ENCODE data around the gene LTBP2.

The LTBP2 gene

GRCh38 chr14:74610866-74611649 is 979 bp downstream of the LTBP2 start:
- no peak for DNase-seq

DNA sequence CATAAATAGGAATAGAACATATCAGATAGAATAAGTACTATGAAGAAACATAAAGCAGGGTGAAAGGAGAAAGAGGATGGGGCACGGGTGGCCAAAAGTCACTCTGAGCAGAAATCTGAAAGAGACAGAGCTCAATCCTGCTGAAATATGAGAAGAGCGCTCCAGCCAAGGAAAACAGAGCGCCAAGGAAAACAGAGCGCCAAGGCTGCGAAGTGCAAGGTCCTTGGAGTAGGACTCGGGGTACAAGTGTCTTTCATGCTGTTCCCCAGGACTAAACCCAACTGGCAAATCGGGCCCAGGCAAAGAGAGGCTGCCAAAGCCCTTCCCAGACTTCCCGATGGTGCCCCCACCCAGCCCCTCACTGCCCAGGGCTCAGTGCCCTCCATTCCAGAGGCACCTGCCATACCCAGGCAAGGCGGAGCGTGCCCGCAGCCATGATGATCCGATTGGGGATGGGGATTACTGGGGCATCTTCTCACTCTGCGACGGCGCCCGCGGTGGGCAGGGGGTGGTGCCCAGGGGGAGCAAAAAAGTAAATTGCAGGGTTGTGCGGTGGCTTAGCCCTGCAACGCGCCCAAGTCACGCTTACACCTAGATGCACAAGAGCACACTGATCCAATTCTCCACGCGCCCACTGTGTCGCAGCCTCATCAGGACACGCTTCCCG is 1.7 kb downstream of the LTBP2 start:
- no peak for DNase-seq

GRCh38 chr14:74609721-74610120 is 2.3 kb downstream of the LTBP2 start:
- DNase-seq, result no peak

DNA sequence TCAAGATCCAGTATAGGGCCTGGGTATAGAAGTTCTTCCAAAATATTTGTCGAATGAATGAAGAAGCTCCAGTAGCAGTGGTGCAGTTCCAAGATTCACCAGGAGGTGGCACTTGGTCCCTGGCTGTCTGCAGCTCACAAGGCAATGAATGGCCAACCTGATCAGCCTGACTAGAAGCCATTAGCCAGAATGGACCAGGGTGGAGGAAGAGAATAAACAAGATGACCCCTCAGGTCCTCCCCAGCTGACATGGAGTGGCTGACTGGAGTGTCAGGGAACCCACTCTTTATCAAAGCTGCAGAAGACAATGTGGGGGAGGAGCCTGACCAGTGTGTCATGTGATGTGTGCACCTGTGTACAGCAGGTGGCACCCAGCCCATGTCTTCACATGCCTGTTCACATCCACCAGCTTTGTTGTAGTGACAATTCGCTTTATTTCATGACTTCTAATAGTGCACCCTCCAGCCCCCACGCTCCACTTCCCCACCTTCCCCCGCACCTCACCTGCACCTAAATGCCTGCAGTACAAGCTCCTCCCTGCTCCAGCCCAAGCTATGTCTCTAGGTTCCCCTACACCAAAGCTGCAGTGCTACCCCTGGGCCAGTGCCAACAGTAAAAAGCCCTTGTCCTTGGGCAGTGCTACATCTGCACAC is 3.0 kb downstream of the LTBP2 start:
- DNase-seq, result peak; percentile 91 to 96

GRCh38 chr14:74606727-74607126 is 5.3 kb downstream of the LTBP2 start:
- no peak for DNase-seq

DNA sequence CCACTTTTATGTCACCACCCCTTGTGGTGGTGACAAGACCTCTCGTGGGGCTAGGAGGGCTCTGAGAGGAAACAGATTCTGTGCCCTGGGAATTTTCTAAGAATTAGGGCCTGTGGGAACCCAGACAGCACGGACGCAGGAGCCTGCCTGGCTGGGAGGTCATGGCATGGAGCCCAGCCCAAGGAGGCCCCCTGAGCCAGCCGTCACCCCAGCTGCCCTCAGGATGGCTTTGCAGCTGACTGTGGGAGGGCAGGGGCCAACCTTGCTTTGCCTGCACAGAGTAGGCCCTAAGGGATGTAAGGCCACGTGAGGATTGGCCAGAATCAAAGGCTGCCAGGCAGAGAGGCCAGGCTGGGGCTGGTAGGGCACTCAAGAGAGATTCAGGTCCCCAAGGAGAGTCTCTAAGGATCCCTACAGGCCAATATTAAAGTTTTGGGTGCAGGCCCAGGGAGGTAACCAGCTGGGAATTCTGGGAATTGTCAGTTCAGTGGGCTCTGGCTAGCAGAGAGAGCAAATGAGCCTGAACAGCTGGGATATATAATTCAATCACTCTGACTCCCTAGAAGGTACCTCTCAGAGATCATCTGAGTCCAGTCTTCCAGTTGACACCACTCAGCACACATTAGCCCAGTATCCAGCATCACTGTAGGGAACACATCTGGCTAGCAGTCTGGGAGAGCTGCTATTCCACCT is 6.4 kb downstream of the LTBP2 start:
- no peak for DNase-seq

GRCh38 chr14:74604911-74605310 is 7.1 kb downstream of the LTBP2 start:
- no peak for DNase-seq

DNA sequence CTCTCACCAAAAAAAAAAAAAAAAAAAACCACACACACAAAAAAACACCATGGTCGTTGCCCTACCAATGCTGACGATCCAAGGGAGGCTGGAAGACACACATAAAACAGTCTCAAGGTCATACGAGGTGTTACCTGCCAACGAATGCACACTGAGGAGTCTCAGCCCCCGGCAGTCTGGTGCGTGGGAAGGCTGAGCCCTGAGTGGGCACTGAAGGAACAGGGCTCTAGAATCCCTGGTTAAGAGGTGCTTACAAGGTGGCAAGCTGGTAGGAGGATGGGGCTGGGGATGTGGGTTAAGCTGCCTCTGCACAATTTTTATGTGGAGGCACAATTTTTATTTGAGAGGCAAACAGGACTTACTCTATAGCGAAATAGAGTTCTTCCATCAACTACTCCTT is 7.9 kb downstream of the LTBP2 start:
- no peak for DNase-seq

DNA sequence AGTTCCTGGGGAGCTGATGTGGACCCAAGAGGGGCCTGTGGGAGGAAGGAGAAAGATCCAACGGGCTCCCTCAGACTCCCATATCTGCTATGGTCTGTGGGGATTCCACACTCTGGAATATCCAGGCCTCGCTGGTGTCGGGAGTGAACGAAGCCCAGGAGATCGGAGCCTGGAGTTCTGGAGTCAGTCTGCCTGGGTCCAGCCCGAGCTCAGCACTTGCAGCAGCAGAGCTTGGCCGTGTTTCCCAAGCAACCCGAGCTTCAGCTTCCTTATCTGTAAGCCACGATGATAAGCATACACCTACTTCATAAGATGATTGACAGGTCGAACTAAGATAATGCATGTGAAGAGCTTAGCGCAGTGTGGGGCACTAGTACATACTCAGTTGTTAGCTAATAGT is 10.1 kb downstream of the LTBP2 start:
- DNase-seq, result no peak

DNA sequence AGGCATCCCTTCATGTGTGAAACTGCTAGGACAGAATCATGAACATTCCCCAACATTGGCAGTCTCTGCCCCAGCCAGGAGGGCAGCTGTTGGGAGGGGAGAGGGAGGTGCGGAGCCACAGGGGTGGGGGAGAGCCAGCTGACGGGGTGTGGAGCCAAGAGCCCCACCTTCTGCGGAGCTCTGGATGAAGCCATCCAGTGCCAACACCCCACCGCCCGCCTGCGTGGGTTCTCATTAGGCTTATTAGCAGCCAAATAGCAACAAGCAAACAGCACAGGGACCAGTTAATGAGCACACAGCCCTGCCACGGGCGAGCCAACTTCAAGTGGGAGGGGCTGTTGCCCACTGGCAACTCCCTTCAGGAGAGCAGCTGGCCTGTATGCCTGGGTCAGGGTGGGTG is 12.1 kb downstream of the LTBP2 start:
- no peak for DNase-seq

GRCh38 chr14:74599321-74599761 is 12.7 kb downstream of the LTBP2 start:
- no peak for DNase-seq

- no peak for DNase-seq
These were observed 15.1 kb downstream of the LTBP2 start for GRCh38 chr14:74596741-74597450.

DNA sequence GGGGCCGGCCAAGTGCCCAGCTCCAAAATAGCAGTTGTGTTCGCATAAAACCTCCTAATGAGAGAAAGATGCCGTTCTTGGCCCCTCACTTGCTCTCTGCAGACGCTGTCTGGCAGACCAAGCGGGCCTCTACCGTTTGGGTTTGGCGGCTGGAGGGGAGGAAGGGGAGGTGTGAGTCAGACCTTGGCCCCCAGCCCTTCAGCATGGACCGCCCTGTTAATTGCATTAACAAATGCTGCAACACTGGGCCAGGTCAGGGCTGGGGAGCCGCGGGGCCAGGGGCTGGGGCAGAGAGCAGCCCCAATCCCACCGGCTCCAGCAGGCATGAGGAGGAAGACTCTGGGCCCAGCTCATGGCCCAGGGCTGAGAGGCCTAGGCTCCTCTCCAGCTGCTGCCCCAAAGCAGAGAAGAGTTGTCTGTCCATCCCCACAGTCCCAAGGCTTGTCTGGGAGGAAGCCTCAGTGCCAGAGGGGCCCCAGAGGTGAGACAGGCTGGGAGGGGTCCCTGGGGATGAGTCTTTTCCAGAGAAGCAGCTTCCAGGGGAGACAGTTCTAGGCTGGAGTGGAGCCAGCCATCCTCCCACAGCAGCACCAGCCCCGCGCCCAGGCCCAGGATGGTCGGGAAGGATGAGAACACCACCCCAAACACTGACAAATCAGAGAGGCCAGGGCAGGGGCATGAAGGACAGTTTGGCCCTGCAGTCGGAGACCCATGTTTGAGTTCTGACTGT is 16.9 kb downstream of the LTBP2 start:
- DNase-seq, result no peak

- DNase-seq, result no peak
These were observed 17.4 kb downstream of the LTBP2 start for GRCh38 chr14:74594606-74595005.

DNA sequence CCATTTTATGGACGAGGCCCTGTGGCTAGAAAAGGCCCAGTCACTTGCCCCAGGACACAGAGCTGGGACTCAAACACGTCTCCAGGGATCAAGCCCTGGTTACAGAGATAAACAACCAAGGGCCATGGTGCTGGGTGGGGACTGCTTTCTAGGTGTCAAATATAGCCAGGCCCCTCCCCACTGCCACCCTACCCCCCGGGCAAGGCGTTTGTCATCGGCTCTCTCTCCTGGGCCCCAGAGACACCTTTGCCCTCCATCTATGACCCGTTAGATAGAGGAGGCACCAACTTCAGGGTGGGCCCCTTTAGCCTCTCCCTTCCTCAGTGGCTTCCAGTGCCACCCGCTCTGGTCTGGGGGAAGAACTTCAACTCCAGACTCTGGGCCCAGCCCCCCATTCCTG is 18.0 kb downstream of the LTBP2 start:
- DNase-seq, result no peak

DNA sequence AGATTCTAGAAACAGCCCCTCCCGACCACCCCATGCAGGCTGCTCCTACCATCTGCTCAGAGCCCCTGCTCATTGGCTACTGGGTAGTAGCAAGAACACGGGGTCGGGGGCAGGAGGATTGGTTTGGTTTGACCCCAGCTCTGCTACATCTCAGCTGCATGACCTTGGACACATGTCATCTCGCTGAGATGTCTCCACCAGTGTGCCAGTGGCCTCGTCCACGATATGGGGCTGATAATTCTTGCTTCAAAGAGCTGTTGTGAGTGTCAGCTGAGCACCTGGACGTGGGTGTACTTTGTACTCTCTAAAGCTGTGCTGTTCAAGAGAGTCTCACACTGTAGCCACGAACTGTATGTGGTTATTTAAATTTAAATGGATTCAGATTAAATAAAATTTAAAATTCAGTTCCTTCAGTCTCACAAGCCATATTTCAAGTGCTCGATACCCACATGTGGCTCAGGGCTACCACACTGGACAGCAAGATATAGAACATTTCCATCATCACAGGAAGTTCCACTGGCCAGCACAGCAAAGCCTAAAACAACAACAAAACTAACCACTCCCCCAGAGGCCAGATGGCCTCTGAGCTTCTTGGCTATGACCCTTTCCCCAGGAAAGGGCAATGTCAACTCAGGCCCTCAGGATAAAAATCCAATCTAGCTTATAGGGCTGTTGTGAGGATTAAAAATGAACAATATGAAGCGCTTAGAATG is 18.6 kb downstream of the LTBP2 start:
- DNase-seq, result no peak

- DNase-seq, result no peak
These were observed 19.4 kb downstream of the LTBP2 start for GRCh38 chr14:74592476-74593201.

GRCh38 chr14:74591899-74592298 is 20.1 kb downstream of the LTBP2 start:
- DNase-seq, result no peak

- no peak for DNase-seq
These were observed 20.6 kb downstream of the LTBP2 start for GRCh38 chr14:74591394-74591793.

DNA sequence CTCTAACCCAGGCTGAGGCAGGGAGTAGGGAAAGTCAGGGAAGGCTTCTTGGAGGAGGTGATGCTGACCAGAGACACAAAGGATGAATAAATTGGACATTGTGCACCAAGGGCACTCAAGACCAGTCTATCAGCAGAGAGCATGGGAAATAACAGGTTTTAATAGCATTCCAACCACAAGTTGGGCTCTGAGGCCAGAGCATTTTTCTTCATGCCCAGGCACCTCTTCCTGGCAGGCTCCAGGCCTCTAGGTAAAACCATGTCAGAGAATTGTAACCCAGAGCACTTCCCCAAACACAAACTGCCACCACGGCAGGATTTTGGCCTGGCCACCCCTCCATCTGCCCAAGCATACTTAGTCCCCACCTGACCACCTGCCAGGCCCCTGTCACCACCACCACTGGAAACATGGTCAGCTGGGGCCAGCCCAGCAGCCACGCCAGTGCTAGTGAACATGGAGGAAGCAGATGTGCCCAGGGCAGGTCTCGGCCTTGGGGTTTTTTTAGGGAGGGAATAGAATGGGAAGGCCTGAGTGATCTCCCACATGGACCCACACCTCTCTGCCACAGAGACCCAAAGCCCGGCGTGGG is 22.7 kb downstream of the LTBP2 start:
- no peak for DNase-seq

Measured in NCI-H187 (cell line).